ENCODE measurements around the gene ADCY3.

GRCh38 chr2:24877646-24878045 is 42.4 kb downstream of the ADCY3 start:
- no peak for TF ChIP-seq CTCF (optimal IDR thresholded peaks at IDR 0.05 in 1 of 3, IDR thresholded peaks at IDR 0.05 in 1 of 3, conservative IDR thresholded peaks at IDR 0.05 in 1 of 3; ENCODE audit: extremely low read depth in 1 of 3, insufficient read depth in 2 of 3, low read length in 3 of 3)
- no peak for TF ChIP-seq EZH2 (IDR thresholded peaks at IDR 0.05; ENCODE audit: low read length)

All from keratinocyte (primary cell).